Ecto neural progenitor cell (in vitro differentiated cells): ENCODE results near the gene MAJIN.
A peak's percentile ranks its signal among the peaks of the same experiment; 100 is the strongest.
"Not testable (repeated sequence)": the region's sequence is repeated elsewhere in the genome, so short reads cannot be mapped to it uniquely, and the experiment has no call there.

Experiments used
- DNase-seq: peaks from one replicate; pipeline ENCODE4 v3.0.0-alpha.2; 2018; ENCODE audit warnings: low spot score

MAJIN gene

GRCh38 chr11:64990222-64990923, 18.5 kb upstream of the MAJIN start:
- DNase-seq = no peak

- no peak for DNase-seq
Measured at GRCh38 chr11:64989416-64989815, 17.5 kb upstream of the MAJIN start.

GRCh38 chr11:64987998-64988854, 16.3 kb upstream of the MAJIN start:
- DNase-seq = no peak

- not testable (repeated sequence) for DNase-seq
Measured at GRCh38 chr11:64983339-64983738, 11.4 kb upstream of the MAJIN start.

GRCh38 chr11:64976651-64977050, 4.7 kb upstream of the MAJIN start:
- no peak for DNase-seq

- DNase-seq = no peak
Measured at GRCh38 chr11:64974124-64974523, 2.2 kb upstream of the MAJIN start.

GRCh38 chr11:64970731-64971151, 1.2 kb downstream of the MAJIN start:
- DNase-seq = no peak

GRCh38 chr11:64969209-64969608, 2.7 kb downstream of the MAJIN start:
- DNase-seq = no peak

GRCh38 chr11:64967375-64967774, 4.5 kb downstream of the MAJIN start:
- no peak for DNase-seq

- DNase-seq = no peak
Measured at GRCh38 chr11:64963072-64963631, 8.8 kb downstream of the MAJIN start.

GRCh38 chr11:64960719-64961118, 11.2 kb downstream of the MAJIN start:
- DNase-seq = no peak

GRCh38 chr11:64959498-64959897, 12.4 kb downstream of the MAJIN start:
- DNase-seq = no peak

GRCh38 chr11:64954201-64954600, 17.7 kb downstream of the MAJIN start:
- DNase-seq = no peak

GRCh38 chr11:64951529-64951928, 20.4 kb downstream of the MAJIN start:
- no peak for DNase-seq

- no peak for DNase-seq
Measured at GRCh38 chr11:64947208-64947814, 24.6 kb downstream of the MAJIN start.

GRCh38 chr11:64936539-64936938, 35.4 kb downstream of the MAJIN start:
- no peak for DNase-seq

GRCh38 chr11:64935359-64936081, 36.4 kb downstream of the MAJIN start, which contains the start of gene GPHA2:
TSS of gene GPHA2 (minus strand) at chr11:64935893. CDS start at chr11:64935460, 433 bp downstream.
- peak; percentile 70 for DNase-seq

GRCh38 chr11:64934682-64935358, 37.1 kb downstream of the MAJIN start:
- no peak for DNase-seq

GRCh38 chr11:64933935-64934681, 37.8 kb downstream of the MAJIN start:
- no peak for DNase-seq

GRCh38 chr11:64933213-64933934, 38.5 kb downstream of the MAJIN start:
- DNase-seq = no peak
